ENCODE results near the gene CAPN12.

DNA sequence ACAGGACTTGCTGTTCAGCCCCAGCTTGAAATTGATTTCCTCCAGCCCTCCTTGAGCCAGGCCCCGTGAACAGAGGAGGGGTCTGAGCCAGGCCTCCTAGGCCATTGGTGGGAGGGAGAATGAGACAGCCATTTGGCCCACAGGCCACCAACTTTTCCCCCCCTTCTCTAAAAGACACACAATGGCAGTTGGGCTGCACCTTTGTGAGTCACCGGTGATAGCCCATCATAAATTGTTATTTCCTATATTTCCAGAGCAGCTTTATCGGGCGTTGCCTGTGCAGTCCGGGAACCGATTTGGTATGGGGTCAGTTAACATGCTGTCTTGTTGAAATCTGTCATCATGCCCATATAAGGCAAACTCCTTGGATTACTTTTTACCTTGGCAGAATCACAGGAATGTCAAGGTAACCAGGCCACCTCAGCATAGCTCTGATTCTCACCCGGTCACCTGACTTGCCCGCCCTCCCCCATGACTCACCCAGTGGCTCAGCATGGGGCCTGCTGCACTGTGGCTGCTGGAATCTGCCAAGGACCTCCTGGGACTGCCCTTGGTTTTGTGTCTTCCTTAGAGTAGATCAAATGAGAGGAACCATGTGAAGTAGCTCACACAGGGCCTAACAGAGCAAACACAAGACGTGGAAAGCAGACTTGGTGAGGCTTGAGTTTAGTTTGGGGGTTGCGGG, 60.7 kb downstream of the CAPN12 start:
- TF ChIP-seq, protein P1, sequence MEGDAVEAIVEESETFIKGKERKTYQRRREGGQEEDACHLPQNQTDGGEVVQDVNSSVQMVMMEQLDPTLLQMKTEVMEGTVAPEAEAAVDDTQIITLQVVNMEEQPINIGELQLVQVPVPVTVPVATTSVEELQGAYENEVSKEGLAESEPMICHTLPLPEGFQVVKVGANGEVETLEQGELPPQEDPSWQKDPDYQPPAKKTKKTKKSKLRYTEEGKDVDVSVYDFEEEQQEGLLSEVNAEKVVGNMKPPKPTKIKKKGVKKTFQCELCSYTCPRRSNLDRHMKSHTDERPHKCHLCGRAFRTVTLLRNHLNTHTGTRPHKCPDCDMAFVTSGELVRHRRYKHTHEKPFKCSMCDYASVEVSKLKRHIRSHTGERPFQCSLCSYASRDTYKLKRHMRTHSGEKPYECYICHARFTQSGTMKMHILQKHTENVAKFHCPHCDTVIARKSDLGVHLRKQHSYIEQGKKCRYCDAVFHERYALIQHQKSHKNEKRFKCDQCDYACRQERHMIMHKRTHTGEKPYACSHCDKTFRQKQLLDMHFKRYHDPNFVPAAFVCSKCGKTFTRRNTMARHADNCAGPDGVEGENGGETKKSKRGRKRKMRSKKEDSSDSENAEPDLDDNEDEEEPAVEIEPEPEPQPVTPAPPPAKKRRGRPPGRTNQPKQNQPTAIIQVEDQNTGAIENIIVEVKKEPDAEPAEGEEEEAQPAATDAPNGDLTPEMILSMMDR (conservative IDR thresholded peaks at IDR 0.05; ENCODE audit: low read depth in 2 of 2), result no peak
- TF ChIP-seq EZH2 (IDR thresholded peaks at IDR 0.05; ENCODE audit: low read depth, unreplicated experiment) (no peak), JUNB (IDR thresholded peaks at IDR 0.05; ENCODE audit: unreplicated experiment) (no peak), POLR2AphosphoS5 (IDR thresholded peaks at IDR 0.05; ENCODE audit: low read depth) (peak; percentile 16; the same call in 1 of the 2 replicates), EZH2phosphoT487 (IDR thresholded peaks at IDR 0.05; ENCODE audit: unreplicated experiment) (no peak), ZNF114 (CRISPR knock-in tag; IDR thresholded peaks at IDR 0.05) (no peak), STAT1 (IDR thresholded peaks at IDR 0.05; ENCODE audit: unreplicated experiment) (no peak), CREB1 (CRISPR knock-in tag; IDR thresholded peaks at IDR 0.05; ENCODE audit: low read depth) (peak; percentile 52)
- TF ChIP-seq, protein P2, sequence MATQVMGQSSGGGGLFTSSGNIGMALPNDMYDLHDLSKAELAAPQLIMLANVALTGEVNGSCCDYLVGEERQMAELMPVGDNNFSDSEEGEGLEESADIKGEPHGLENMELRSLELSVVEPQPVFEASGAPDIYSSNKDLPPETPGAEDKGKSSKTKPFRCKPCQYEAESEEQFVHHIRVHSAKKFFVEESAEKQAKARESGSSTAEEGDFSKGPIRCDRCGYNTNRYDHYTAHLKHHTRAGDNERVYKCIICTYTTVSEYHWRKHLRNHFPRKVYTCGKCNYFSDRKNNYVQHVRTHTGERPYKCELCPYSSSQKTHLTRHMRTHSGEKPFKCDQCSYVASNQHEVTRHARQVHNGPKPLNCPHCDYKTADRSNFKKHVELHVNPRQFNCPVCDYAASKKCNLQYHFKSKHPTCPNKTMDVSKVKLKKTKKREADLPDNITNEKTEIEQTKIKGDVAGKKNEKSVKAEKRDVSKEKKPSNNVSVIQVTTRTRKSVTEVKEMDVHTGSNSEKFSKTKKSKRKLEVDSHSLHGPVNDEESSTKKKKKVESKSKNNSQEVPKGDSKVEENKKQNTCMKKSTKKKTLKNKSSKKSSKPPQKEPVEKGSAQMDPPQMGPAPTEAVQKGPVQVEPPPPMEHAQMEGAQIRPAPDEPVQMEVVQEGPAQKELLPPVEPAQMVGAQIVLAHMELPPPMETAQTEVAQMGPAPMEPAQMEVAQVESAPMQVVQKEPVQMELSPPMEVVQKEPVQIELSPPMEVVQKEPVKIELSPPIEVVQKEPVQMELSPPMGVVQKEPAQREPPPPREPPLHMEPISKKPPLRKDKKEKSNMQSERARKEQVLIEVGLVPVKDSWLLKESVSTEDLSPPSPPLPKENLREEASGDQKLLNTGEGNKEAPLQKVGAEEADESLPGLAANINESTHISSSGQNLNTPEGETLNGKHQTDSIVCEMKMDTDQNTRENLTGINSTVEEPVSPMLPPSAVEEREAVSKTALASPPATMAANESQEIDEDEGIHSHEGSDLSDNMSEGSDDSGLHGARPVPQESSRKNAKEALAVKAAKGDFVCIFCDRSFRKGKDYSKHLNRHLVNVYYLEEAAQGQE (IDR thresholded peaks at IDR 0.05; ENCODE audit: unreplicated experiment), result no peak
